ENCODE measurements around the gene PLAC8.
"Not testable (repeated sequence)": the region's sequence is repeated elsewhere in the genome, so short reads cannot be mapped to it uniquely, and the experiment has no call there.

The PLAC8 gene

GRCh38 chr4:83111751-83112141, 2.8 kb downstream of the PLAC8 start:
- not testable (repeated sequence) for DNase-seq

DNA sequence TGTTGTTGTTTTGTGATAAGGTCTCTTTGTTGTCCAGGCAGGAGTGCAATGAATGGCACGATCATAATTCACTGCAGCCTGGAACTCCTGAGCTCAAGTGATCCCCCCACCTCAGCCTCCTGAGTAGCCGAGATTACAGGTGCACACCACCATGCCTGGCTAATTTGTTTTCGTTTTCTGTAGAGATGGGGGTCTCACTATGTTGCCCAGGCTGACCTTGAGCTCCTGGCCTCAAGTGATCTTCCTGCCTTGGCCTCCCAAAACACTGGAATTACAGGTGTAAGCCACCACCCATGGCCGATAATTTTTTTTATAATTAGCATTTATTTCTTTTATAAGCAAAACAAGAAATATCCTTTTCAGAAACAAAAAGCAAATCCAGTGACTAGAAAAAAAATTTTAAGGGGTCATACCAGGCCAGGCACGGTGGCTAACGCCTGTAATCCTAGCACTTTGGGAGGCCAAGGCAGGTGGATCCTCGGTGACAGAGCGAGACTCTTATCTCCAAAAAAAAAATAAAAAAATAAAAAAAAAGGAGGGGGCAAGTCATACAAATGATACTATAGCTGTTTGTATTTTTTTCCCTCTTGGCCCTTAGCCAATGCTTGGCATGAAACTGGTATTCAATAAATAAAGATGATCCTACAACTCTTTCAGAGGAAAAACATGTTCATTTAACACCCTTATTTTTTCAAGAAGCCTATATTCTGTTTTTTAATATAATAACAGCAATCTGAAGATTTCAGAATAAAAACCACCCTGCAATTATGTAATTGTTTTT, 3.4 kb downstream of the PLAC8 start:
- no peak for DNase-seq

GRCh38 chr4:83110223-83110945, 4.1 kb downstream of the PLAC8 start:
- DNase-seq = peak; percentile 80

GRCh38 chr4:83109480-83110222, 4.9 kb downstream of the PLAC8 start:
- peak; percentile 43 for DNase-seq

DNA sequence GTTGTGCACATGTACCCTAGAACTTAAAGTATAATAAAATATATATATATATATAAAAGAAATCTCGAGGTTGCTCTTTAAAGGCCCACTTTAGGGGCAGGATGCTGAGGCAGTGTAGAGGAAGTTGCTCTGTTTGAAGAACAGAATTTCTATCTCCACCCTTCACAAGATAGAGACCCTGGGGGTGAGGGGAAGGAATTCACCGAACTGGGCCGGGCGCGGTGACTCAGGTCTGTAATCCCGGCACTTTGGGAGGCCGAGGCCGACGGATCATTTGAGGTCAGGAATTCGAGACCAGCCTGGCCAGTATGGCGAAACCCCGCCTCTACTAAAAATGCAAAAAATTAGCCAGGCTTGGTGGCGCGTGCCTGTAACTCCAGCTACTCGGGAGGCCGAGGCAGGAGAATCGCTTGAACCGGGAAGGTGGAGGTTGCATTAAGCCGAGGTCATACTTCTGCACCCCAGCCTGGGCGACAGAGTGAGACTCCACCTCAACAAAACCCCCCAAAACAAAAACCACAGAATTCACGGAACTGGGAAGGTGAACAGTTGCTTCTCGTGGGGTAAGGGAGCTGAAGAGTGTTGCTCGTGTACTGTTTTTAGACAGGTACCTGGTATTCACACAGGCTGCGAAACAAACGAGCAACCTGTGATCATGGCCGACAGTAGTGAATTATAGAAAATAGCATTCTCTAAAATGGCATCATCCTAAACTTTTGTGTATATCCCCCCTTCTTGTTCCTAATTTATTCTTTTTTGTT, 6.2 kb downstream of the PLAC8 start:
- DNase-seq = no peak

GRCh38 chr4:83107631-83108030, 6.9 kb downstream of the PLAC8 start:
- DNase-seq = no peak

GRCh38 chr4:83104991-83105390, 9.5 kb downstream of the PLAC8 start:
- no peak for DNase-seq

DNA sequence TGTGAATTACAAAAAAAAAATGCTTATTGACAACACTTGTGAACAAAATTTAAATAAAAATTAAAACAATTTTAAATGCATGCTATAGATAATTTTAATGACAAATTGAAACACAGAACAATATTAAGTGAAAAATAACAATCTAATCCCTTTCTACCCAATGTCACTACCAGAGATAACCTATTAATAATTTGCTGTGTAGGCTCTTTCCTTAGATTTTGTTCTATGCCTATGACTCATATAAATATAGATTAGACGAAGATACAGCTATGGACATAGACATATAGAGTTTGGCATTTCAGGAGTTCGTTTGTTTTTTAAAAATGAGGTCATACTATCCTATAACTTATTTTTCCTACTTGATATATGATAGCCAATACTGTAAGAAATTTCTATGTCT, 18.1 kb downstream of the PLAC8 start:
- DNase-seq = no peak

GRCh38 chr4:83093060-83093640, 21.4 kb downstream of the PLAC8 start:
- DNase-seq = no peak

- no peak for DNase-seq
These were observed 24.9 kb downstream of the PLAC8 start for GRCh38 chr4:83089410-83090157.

DNA sequence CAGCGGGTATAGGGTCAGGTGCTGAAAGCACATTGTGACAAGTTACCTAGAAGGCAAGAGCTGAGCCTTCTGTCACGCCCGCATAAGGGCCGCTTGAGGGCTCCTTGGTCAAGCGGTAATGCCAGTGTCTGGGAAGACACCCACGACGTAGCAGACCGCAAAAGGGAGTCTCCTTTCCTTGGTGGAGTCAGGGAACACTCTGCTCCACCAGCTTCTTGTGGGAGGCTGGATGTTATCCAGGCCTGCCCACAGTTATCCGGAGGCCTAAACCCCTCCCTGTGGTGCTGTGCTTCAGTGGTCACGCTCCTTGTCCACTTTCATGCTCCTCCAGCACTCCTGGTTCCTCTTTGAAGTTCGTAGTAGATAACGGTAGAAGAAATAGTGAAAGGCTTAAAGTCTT, 29.6 kb downstream of the PLAC8 start:
- not testable (repeated sequence) for DNase-seq

DNA sequence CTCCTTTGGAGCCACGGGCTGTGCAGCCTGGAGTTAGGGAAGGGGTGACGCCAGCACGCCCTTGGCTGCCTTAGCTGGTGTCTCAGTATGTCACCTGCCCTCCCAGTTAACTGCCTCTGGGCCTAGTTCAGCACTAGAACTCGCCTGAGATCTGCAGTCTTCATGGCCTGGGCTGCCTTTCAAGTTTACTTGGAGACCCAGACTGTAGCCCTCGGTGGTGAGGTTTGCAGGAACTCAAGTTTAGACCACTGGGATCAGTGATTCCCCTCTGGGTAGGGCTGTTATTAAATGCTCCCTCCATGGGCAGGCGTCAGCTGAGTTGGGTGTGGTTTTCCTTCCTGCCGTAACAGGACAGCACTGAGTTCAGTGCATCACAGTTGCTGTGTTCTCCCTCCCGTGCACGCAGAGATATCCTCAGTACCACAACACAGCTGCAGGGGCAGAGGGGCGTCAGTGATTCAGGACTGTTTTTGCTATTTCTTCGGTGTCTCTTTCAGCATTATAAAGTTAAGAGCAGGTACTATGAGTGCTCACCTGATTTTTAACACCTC, 30.5 kb downstream of the PLAC8 start:
- DNase-seq = no peak

DNA sequence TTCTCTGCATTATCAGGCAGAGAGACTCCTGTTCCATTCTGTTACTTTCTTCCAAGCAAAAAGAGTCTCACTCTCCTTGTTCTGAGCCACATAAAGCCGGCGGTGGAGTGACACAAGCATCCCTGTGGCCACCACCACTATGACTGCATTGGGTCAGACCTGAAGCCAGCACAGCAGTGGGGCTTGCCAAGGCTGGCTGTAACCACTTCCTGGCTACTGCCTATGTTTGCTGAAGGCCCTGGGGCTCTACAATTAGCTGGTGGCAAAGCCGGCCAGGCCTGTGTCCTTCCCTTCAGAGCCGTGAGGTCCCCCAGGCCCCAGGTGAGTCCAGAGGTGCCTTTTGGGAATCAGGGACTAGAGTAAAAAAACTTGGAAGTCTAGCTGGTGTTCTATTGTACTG, 31.8 kb downstream of the PLAC8 start:
- no peak for DNase-seq

DNA sequence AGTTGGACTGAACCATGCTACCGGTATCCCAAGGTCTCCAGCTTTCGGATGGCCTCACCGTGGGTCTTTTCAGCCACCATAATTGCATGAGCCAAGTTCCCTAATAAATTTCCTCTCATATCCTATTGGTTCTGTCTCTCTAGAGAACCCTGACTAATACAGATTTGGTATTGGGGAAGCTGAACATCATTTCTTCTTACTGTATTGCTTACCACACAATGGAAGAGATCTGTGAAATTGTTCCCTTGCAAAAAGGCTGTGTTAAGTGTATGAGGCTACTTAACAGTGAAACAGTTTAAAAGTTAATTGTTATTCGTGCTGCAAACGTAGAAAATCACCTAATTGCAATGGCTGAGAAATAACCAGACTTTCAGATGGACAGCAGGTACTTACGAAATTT, 34.0 kb downstream of the PLAC8 start:
- DNase-seq = no peak

DNA sequence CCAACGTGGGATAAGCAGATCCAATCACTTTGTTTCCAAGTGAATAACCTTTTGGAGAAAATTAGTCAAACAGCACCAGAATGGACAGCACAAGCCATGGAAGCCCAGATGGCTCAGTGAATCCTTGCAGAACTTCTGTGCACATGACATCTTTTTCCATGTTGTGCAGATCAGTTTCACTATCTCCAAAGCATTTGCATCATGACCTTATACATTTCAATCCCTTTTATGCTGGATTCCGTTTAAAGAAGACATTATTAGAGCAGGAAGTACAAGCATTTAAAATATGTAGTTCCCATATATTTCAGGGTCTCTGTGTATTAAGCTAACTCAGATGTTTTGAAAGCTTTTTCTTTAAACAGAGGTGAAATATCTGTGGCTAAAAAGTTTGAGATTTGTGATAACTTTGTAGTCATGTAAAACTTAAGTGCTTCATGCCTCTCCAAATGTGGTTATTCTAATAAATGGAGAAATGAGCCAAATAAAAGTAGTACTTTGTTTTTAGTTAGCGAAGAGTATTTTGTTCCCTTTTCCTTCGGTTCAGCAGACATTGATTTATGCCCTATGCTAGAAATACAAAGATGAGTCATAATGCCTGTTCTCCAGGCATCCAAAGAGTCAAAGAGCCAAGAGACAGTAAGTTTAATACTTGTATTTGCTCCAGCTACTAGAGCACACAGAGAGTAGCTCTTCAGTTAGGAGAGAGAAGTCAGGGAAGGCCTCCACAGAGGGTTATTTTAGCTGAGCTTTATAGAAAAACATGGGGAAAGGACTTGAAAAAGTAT, 39.0 kb downstream of the PLAC8 start:
- peak; percentile 72 for DNase-seq

- not testable (repeated sequence) for DNase-seq
These were observed 39.7 kb downstream of the PLAC8 start for GRCh38 chr4:83074783-83075182.

GRCh38 chr4:83074086-83074704, 40.3 kb downstream of the PLAC8 start:
- DNase-seq = peak; percentile 77

- DNase-seq = no peak
These were observed 43.4 kb downstream of the PLAC8 start for GRCh38 chr4:83071116-83071515.

DNA sequence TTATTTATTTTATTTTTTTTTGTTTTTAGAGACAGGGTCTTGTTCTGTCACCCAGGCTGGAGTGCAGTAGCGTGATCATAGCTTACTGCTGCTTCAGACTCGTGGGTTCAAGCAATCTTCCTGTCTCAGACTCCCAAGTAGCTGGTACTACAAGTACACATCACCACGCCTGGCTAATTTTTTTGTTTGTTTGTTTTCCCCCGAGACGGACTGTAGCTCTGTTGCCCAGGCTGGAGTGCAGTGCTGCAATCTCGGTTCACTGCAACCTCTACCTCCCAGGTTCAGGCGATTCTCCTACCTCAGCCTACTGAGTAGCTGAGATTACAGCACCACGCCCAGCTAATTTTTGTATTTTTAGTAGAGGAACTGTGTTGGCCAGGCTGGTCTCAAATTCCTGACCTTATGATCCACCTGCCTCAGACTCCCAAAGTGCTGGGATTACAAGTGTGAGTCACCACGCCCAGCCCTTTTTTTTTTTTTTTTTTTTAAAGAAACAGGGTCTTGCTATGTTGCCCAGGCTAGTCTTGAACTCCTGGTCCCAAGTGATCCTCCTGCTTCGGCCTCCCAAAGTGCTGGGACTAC, 47.4 kb downstream of the PLAC8 start:
- no peak for DNase-seq

DNA sequence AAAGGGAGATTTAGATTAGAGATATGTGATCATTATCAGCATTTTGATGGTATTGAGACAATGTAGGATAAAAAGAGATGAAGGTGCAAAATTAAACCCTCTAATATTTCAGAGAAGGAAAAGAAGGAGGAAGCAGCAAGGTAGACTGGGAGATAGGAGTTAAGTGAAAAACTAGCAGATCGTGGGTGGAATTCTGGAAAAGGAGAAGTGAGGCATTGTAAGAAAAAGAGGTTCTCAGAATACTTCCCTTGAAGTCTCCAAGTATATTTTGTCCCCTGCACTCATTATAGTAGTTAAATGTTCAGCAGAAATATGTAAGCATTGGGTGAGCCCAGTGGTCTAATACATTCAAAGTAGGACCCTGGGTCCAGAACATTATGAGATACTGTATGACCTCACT, 49.3 kb downstream of the PLAC8 start:
- DNase-seq = no peak
